ENCODE measurements around the gene SPAG16.

Gene SPAG16

DNA sequence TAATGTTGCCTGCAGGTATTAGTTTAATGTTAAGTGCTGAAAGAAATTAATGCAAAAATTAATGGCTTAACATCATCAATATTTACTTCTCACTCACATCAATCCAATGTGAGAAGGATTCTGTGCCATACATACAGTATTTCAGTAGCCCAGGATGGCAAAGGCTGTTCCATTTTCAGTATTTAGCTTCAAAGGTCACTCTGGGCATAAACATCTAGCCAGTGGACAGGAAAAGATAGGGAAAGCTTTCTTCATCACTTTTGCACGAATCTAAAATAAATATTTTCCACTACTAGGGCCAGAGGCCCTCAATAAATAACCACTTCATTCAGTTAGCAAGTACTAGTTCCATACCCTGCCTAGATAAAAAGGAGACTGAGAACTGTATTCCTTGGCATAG lies 890.3 kb downstream of the SPAG16 start:
- H2BK12ac ChIP-seq (ENCODE audit: low read length in 2 of 2): no peak overlapping the region
- no peak overlapping the region for H3K14ac ChIP-seq (ENCODE audit: low read length in 2 of 2)
- no peak overlapping the region for H3K9ac ChIP-seq (ENCODE audit: low read length)
- WGBS: 88% methylated on average over 1 of the region's 1 CpG
- no peak overlapping the region for H2BK15ac ChIP-seq (ENCODE audit: low read depth, poor library complexity, severe bottlenecking)
- no peaks in the 10 kb centered on the region for H3K79me1 ChIP-seq (replicated peaks; ENCODE audit: low read length, poor library complexity, severe bottlenecking)
- H3K36me3 ChIP-seq (ENCODE audit: control insufficient read depth in 1 of 2, insufficient read depth in 2 of 2, low read depth in 1 of 2, low read length in 2 of 2): no peaks in the 10 kb centered on the region
- no peak overlapping the region for H3K23ac ChIP-seq (ENCODE audit: low read length in 2 of 2)
- no peak for DNase-seq
- no peak overlapping the region for H3K4me3 ChIP-seq (ENCODE audit: insufficient read depth in 1 of 2, low read depth in 1 of 2, low read length in 2 of 2)
- no peak overlapping the region for H4K91ac ChIP-seq (ENCODE audit: low read length)
- H3K9me3 ChIP-seq (ENCODE audit: control insufficient read depth, low read length): no peaks in the 10 kb centered on the region
- no peak overlapping the region for H2BK5ac ChIP-seq (ENCODE audit: low read depth, low read length, poor library complexity, severe bottlenecking)
- H3K27ac ChIP-seq (ENCODE audit: low read length, poor library complexity, severe bottlenecking): no peak overlapping the region
- no peak overlapping the region for H3K4ac ChIP-seq (ENCODE audit: low read depth in 1 of 2, low read length in 2 of 2)
- no peaks in the 10 kb centered on the region for H3K27me3 ChIP-seq (ENCODE audit: control insufficient read depth in 1 of 2, insufficient read depth in 1 of 2, low read length in 2 of 2)
- no peak overlapping the region for H3K18ac ChIP-seq (ENCODE audit: low read depth in 1 of 2, low read length in 2 of 2)
- H3K4me2 ChIP-seq (ENCODE audit: low read length, poor library complexity, severe bottlenecking): no peak overlapping the region
- H2AK5ac ChIP-seq (ENCODE audit: low read length, severe bottlenecking): no peak overlapping the region
- H2AFZ ChIP-seq (ENCODE audit: low read depth, low read length): no peak overlapping the region
- H2BK120ac ChIP-seq (ENCODE audit: low read depth, low read length): no peak overlapping the region
- no peaks in the 10 kb centered on the region for H3K4me1 ChIP-seq (ENCODE audit: control insufficient read depth, insufficient read depth, low read depth, low read length)
- H4K8ac ChIP-seq (ENCODE audit: low read length): no peak overlapping the region

DNA sequence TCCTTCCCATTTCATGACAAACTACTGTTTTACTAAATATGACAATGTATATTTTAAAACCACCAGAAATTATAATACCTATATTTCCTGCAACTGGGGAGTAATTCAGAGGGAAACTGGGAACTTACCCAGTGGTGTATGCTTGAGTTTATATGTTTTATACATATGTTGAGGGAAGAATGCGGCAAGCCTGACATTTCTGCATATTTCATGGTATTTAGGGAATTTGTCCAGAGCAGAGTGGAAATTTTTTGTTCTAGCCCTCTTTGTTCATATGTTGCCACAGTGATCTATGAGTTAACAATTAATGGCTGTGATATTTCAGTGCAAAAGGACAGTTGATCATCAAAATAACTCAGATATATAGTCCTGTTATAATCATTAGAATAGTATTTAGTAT lies 895.8 kb downstream of the SPAG16 start:
- H3K18ac ChIP-seq (ENCODE audit: low read depth in 1 of 2, low read length in 2 of 2): no peak overlapping the region

DNA sequence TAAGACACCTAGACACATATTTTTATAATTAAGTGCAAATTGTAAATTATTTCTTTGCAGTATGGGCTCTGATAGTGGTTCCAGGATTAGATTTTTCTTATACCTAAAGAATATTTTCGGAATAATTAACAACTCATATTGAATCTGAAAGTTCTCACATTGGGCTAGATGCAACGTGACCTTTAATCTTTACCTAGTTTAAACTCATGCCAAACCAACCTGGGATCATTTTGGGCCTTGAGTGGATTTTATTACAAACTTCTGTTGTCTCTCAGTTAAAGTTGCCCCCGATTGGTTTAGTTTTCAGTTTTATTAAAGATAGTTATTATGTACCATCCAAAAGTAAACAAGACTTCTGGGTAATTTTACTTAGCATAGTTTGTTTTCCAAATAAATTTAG lies 896.4 kb downstream of the SPAG16 start:
- Histone ChIP-seq H3K9me3 (ENCODE audit: control insufficient read depth, low read length) (no peaks in the 10 kb centered on the region), H4K91ac (ENCODE audit: low read length) (no peak overlapping the region), H3K4me1 (ENCODE audit: control insufficient read depth, insufficient read depth, low read depth, low read length) (no peaks in the 10 kb centered on the region), H3K18ac (ENCODE audit: low read depth in 1 of 2, low read length in 2 of 2) (no peak overlapping the region), H2BK15ac (ENCODE audit: low read depth, poor library complexity, severe bottlenecking) (no peak overlapping the region), H3K36me3 (ENCODE audit: control insufficient read depth in 1 of 2, insufficient read depth in 2 of 2, low read depth in 1 of 2, low read length in 2 of 2) (no peaks in the 10 kb centered on the region), H3K79me1 (replicated peaks; ENCODE audit: low read length, poor library complexity, severe bottlenecking) (no peaks in the 10 kb centered on the region), H4K8ac (ENCODE audit: low read length) (no peak overlapping the region), H2AFZ (ENCODE audit: low read depth, low read length) (no peak overlapping the region), H2BK12ac (ENCODE audit: low read length in 2 of 2) (no peak overlapping the region), H3K4me2 (ENCODE audit: low read length, poor library complexity, severe bottlenecking) (no peak overlapping the region), H2BK5ac (ENCODE audit: low read depth, low read length, poor library complexity, severe bottlenecking) (no peak overlapping the region), H3K27me3 (ENCODE audit: control insufficient read depth in 1 of 2, insufficient read depth in 1 of 2, low read length in 2 of 2) (no peaks in the 10 kb centered on the region), H2BK120ac (ENCODE audit: low read depth, low read length) (no peak overlapping the region), H3K23ac (ENCODE audit: low read length in 2 of 2) (no peak overlapping the region), H3K4ac (ENCODE audit: low read depth in 1 of 2, low read length in 2 of 2) (no peak overlapping the region), H3K27ac (ENCODE audit: low read length, poor library complexity, severe bottlenecking) (no peak overlapping the region), H3K4me3 (ENCODE audit: insufficient read depth in 1 of 2, low read depth in 1 of 2, low read length in 2 of 2) (no peak overlapping the region), H2AK5ac (ENCODE audit: low read length, severe bottlenecking) (no peak overlapping the region), H3K9ac (ENCODE audit: low read length) (no peak overlapping the region), H3K14ac (ENCODE audit: low read length in 2 of 2) (no peak overlapping the region)
- DNase-seq: no peak
- WGBS: 100% methylated on average over 1 of the region's 3 CpGs

More for the DNA sequence above, 895.8 kb downstream of the SPAG16 start:
- Histone ChIP-seq H3K27ac (ENCODE audit: low read length, poor library complexity, severe bottlenecking) (no peak overlapping the region), H3K14ac (ENCODE audit: low read length in 2 of 2) (no peak overlapping the region), H2BK15ac (ENCODE audit: low read depth, poor library complexity, severe bottlenecking) (no peak overlapping the region), H3K4ac (ENCODE audit: low read depth in 1 of 2, low read length in 2 of 2) (no peak overlapping the region), H3K79me1 (replicated peaks; ENCODE audit: low read length, poor library complexity, severe bottlenecking) (no peaks in the 10 kb centered on the region), H3K4me1 (ENCODE audit: control insufficient read depth, insufficient read depth, low read depth, low read length) (no peaks in the 10 kb centered on the region), H3K27me3 (ENCODE audit: control insufficient read depth in 1 of 2, insufficient read depth in 1 of 2, low read length in 2 of 2) (no peaks in the 10 kb centered on the region), H2AK5ac (ENCODE audit: low read length, severe bottlenecking) (no peak overlapping the region), H3K4me2 (ENCODE audit: low read length, poor library complexity, severe bottlenecking) (no peak overlapping the region), H3K36me3 (ENCODE audit: control insufficient read depth in 1 of 2, insufficient read depth in 2 of 2, low read depth in 1 of 2, low read length in 2 of 2) (no peaks in the 10 kb centered on the region), H2AFZ (ENCODE audit: low read depth, low read length) (no peak overlapping the region), H2BK5ac (ENCODE audit: low read depth, low read length, poor library complexity, severe bottlenecking) (no peak overlapping the region), H2BK12ac (ENCODE audit: low read length in 2 of 2) (no peak overlapping the region), H3K4me3 (ENCODE audit: insufficient read depth in 1 of 2, low read depth in 1 of 2, low read length in 2 of 2) (no peak overlapping the region), H4K8ac (ENCODE audit: low read length) (no peak overlapping the region), H2BK120ac (ENCODE audit: low read depth, low read length) (no peak overlapping the region), H4K91ac (ENCODE audit: low read length) (no peak overlapping the region), H3K9me3 (ENCODE audit: control insufficient read depth, low read length) (no peaks in the 10 kb centered on the region), H3K23ac (ENCODE audit: low read length in 2 of 2) (no peak overlapping the region), H3K9ac (ENCODE audit: low read length) (no peak overlapping the region)
- WGBS: 94% methylated on average over 1 of the region's 1 CpG
- DNase-seq: no peak

DNA sequence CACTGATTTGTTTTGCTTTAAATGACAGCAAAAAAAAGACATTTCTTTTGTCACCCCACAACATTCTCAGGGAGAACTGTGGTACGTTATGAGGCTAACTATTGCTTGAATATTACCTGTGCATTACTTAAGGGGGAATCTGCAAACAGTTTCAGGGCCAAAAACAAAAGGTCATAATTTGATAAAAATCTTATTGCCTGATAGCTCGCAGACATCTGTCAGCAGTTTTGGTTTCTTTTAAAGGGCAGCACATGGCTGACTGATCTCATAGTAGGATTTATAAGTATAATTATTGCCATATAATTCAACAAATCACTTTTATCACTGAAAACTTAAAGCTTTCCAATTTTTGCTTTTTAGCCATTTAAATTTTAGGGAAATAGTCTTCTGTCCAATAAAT lies 900.2 kb downstream of the SPAG16 start:
- no peaks in the 10 kb centered on the region for H3K79me1 ChIP-seq (replicated peaks; ENCODE audit: low read length, poor library complexity, severe bottlenecking)
- H3K23ac ChIP-seq (ENCODE audit: low read length in 2 of 2): no peak overlapping the region
- no peak overlapping the region for H3K27ac ChIP-seq (ENCODE audit: low read length, poor library complexity, severe bottlenecking)
- no peak overlapping the region for H2AK5ac ChIP-seq (ENCODE audit: low read length, severe bottlenecking)
- no peak overlapping the region for H3K4me2 ChIP-seq (ENCODE audit: low read length, poor library complexity, severe bottlenecking)
- H3K14ac ChIP-seq (ENCODE audit: low read length in 2 of 2): no peak overlapping the region
- no peak overlapping the region for H4K91ac ChIP-seq (ENCODE audit: low read length)
- WGBS: 83% methylated on average over 1 of the region's 2 CpGs
- no peak overlapping the region for H2BK12ac ChIP-seq (ENCODE audit: low read length in 2 of 2)
- no peak overlapping the region for H2BK15ac ChIP-seq (ENCODE audit: low read depth, poor library complexity, severe bottlenecking)
- H2AFZ ChIP-seq (ENCODE audit: low read depth, low read length): no peak overlapping the region
- H3K27me3 ChIP-seq (ENCODE audit: control insufficient read depth in 1 of 2, insufficient read depth in 1 of 2, low read length in 2 of 2): no peaks in the 10 kb centered on the region
- H3K18ac ChIP-seq (ENCODE audit: low read depth in 1 of 2, low read length in 2 of 2): no peak overlapping the region
- no peak overlapping the region for H2BK120ac ChIP-seq (ENCODE audit: low read depth, low read length)
- H4K8ac ChIP-seq (ENCODE audit: low read length): no peak overlapping the region
- no peaks in the 10 kb centered on the region for H3K9me3 ChIP-seq (ENCODE audit: control insufficient read depth, low read length)
- DNase-seq: no peak
- no peak overlapping the region for H2BK5ac ChIP-seq (ENCODE audit: low read depth, low read length, poor library complexity, severe bottlenecking)
- no peaks in the 10 kb centered on the region for H3K36me3 ChIP-seq (ENCODE audit: control insufficient read depth in 1 of 2, insufficient read depth in 2 of 2, low read depth in 1 of 2, low read length in 2 of 2)
- H3K4me1 ChIP-seq (ENCODE audit: control insufficient read depth, insufficient read depth, low read depth, low read length): no peaks in the 10 kb centered on the region
- H3K4ac ChIP-seq (ENCODE audit: low read depth in 1 of 2, low read length in 2 of 2): no peak overlapping the region
- no peak overlapping the region for H3K9ac ChIP-seq (ENCODE audit: low read length)
- H3K4me3 ChIP-seq (ENCODE audit: insufficient read depth in 1 of 2, low read depth in 1 of 2, low read length in 2 of 2): no peak overlapping the region

Data from mesenchymal stem cell (in vitro differentiated cells and primary cell).